Osteoblast (primary cell): ENCODE data around the gene CCDC116. TPM values are rescaled to one million over a fixed set of nuclear protein-coding genes. Genes with fewer than 3 reads are reported as not detected.

Experiments used
- DNase-seq: peaks from one replicate; pipeline ENCODE4 v3.0.0; 2011; ENCODE audit warnings: low spot score, mixed read lengths; ENCODE audit not compliant: insufficient read length; ENCODE audit errors: missing footprints
- H2AFZ ChIP-seq: 2 replicates; pipeline ENCODE4 v1.6.0; 2011; ENCODE audit warnings: mild to moderate bottlenecking, low read length
- H3K27ac ChIP-seq: 2 replicates; pipeline ENCODE4 v1.5.1; 2011; ENCODE audit warnings: mild to moderate bottlenecking, low read depth, low read length, moderate library complexity
- H3K27me3 ChIP-seq: 2 replicates; pipeline ENCODE4 v1.6.0; 2012; ENCODE audit warnings: mild to moderate bottlenecking, control low read depth, inconsistent platforms, low read length, moderate library complexity; ENCODE audit not compliant: insufficient read depth
- H3K36me3 ChIP-seq: 2 replicates; pipeline ENCODE4 v1.5.1; 2011; ENCODE audit warnings: mild to moderate bottlenecking, low read length, control low read depth, moderate library complexity; ENCODE audit not compliant: insufficient read depth
- H3K4me1 ChIP-seq: 2 replicates; pipeline ENCODE4 v1.5.1; 2011; ENCODE audit warnings: mild to moderate bottlenecking, low read length, control low read depth, moderate library complexity; ENCODE audit not compliant: insufficient read depth
- H3K4me2 ChIP-seq: 2 replicates; pipeline ENCODE4 v1.6.0; 2011; ENCODE audit warnings: mild to moderate bottlenecking, low read length; ENCODE audit not compliant: insufficient read depth
- H3K4me3 ChIP-seq: fragments of 200-600 bp; sonication (generic); 3 replicates; pipeline ENCODE4 v1.5.1; 2012; ENCODE audit warnings: mild to moderate bottlenecking, low read length, inconsistent platforms; ENCODE audit not compliant: insufficient read depth
- H3K79me2 ChIP-seq: 2 replicates; pipeline ENCODE4 v1.6.0; 2012; ENCODE audit warnings: mild to moderate bottlenecking, low read length, control low read depth, inconsistent platforms; ENCODE audit not compliant: insufficient read depth
- H3K9me3 ChIP-seq: 2 replicates; pipeline ENCODE4 v1.5.1; 2011; ENCODE audit warnings: low read depth, low read length, control low read depth
- H4K20me1 ChIP-seq: 2 replicates; pipeline ENCODE4 v1.6.0; 2012; ENCODE audit warnings: mild to moderate bottlenecking, low read length, control low read depth; ENCODE audit not compliant: insufficient read depth
- total RNA-seq: library from RNA; depleted of rRNA; stranded (reverse); fragments of >200 nt; gene quantifications from 2 replicates; pipeline ENCODE4 v1.2.3, GENCODE V29; 2012
- TF ChIP-seq, protein P1 (sequence below): IDR thresholded peaks from 2 replicates; pipeline ENCODE4 v1.5.1; 2011; ENCODE audit warnings: mild to moderate bottlenecking, low read depth, low read length, moderate library complexity; ENCODE audit errors: extremely low read depth

Gene CCDC116
- total RNA-seq, 1 donor = 0.36 TPM

GRCh38 chr22:21665047-21665851 lies 32.7 kb downstream of the CCDC116 start:
- Histone ChIP-seq H4K20me1 (no peaks in the 10 kb centered on the region), H3K4me2 (peak overlapping the region; percentile 96), H3K9me3 (no peaks in the 10 kb centered on the region), H3K27me3 (peaks cover 8% of the 10 kb centered on the region), H3K4me3 (peak overlapping the region; percentile 98), H3K4me1 (peaks cover 4% of the 10 kb centered on the region), H3K36me3 (peaks cover 2% of the 10 kb centered on the region), H2AFZ (peak overlapping the region; percentile 99), H3K27ac (peak overlapping the region; percentile 90), H3K79me2 (peaks cover 32% of the 10 kb centered on the region)
- peak; percentile 18 for DNase-seq
- TF ChIP-seq, protein P1, sequence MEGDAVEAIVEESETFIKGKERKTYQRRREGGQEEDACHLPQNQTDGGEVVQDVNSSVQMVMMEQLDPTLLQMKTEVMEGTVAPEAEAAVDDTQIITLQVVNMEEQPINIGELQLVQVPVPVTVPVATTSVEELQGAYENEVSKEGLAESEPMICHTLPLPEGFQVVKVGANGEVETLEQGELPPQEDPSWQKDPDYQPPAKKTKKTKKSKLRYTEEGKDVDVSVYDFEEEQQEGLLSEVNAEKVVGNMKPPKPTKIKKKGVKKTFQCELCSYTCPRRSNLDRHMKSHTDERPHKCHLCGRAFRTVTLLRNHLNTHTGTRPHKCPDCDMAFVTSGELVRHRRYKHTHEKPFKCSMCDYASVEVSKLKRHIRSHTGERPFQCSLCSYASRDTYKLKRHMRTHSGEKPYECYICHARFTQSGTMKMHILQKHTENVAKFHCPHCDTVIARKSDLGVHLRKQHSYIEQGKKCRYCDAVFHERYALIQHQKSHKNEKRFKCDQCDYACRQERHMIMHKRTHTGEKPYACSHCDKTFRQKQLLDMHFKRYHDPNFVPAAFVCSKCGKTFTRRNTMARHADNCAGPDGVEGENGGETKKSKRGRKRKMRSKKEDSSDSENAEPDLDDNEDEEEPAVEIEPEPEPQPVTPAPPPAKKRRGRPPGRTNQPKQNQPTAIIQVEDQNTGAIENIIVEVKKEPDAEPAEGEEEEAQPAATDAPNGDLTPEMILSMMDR = no peak

DNA sequence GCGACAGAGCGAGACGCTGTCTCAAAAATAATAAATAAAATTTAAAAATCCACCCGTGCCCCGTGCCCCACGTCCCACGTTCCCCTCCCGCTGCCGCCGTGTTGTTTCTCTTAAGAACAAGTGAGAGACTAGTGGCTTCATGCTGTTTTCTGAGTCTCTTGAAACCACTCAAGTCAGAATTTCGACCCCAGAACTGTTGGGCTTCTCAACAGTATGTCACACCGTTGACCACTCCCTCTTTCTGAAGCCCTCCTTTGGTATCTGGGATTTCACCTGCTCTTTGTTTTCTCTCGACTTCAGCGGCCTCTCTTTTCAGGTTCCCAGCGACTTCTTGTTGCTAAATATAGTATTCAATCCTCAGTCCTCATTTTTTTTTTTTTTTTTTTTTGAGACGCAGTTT lies 34.2 kb downstream of the CCDC116 start:
- DNase-seq = peak; percentile 47
- Histone ChIP-seq H3K4me2 (peak overlapping the region; percentile 96), H3K4me3 (peak overlapping the region; percentile 98), H3K79me2 (peaks cover 39% of the 10 kb centered on the region), H3K36me3 (peaks cover 17% of the 10 kb centered on the region), H3K27ac (no peak overlapping the region), H2AFZ (no peak overlapping the region), H3K27me3 (no peaks in the 10 kb centered on the region), H3K4me1 (peaks cover 4% of the 10 kb centered on the region), H4K20me1 (no peaks in the 10 kb centered on the region), H3K9me3 (no peaks in the 10 kb centered on the region)
- TF ChIP-seq, protein P1 = no peak

GRCh38 chr22:21669026-21669425 lies 36.5 kb downstream of the CCDC116 start:
- H4K20me1 ChIP-seq = peaks cover 3% of the 10 kb centered on the region
- H3K27ac ChIP-seq = no peak overlapping the region
- no peak overlapping the region for H3K4me2 ChIP-seq
- no peaks in the 10 kb centered on the region for H3K27me3 ChIP-seq
- H3K79me2 ChIP-seq = peaks cover 39% of the 10 kb centered on the region
- DNase-seq = peak; percentile 3
- no peak overlapping the region for H3K4me3 ChIP-seq
- H3K36me3 ChIP-seq = peaks cover 33% of the 10 kb centered on the region
- H3K9me3 ChIP-seq = no peaks in the 10 kb centered on the region
- TF ChIP-seq, protein P1 = no peak
- H2AFZ ChIP-seq = no peak overlapping the region
- H3K4me1 ChIP-seq = peaks cover 4% of the 10 kb centered on the region

DNA sequence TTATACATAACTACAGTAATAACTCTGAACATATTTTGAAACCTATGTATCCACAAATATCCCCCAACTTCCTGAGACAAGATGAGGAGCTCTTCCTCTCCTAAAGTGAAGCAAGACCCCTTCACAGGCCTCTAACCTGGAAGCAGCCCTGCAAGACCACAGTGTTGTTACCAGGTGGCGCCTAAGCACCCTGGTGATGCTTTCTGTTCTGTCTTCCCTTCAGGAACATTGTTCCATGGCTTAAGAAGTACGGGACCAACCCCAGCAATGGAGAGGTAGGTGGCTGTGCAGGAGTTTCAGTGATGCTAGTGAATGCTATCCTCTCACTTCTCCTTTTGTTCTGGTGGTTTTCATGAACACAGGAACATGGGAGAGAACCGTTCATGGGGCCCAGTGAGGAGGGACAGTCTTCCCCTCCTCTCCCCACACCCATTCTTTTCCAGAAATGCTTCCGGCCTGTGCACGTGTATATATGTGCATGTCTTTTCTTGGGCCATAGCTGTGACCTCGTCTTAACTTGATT lies 39.6 kb downstream of the CCDC116 start:
- Histone ChIP-seq H3K4me1 (no peaks in the 10 kb centered on the region), H3K27me3 (no peaks in the 10 kb centered on the region), H4K20me1 (peaks cover 3% of the 10 kb centered on the region), H2AFZ (no peak overlapping the region), H3K79me2 (peaks cover 28% of the 10 kb centered on the region), H3K36me3 (peaks cover 37% of the 10 kb centered on the region), H3K9me3 (no peaks in the 10 kb centered on the region), H3K27ac (no peak overlapping the region), H3K4me3 (no peak overlapping the region), H3K4me2 (no peak overlapping the region)
- TF ChIP-seq, protein P1 = no peak
- DNase-seq = peak; percentile 71
